Smooth muscle cell (in vitro differentiated cells): ENCODE measurements around the gene ZNF469. TPM values are rescaled to one million over a fixed set of nuclear protein-coding genes. Genes with fewer than 3 reads are reported as not detected.

ENCODE experiments used
- DNase-seq: peaks from one replicate; lab custom pipeline; 2025; ENCODE audit not compliant: unreplicated experiment; lab: John Stamatoyannopoulos, UW
- H2AFZ ChIP-seq: fragments of 200-600 bp; sonication (generic); 2 replicates; pipeline ENCODE4 v1.6.0; 2016; ENCODE audit warnings: antibody characterized with exemption, low read depth, mild to moderate bottlenecking
- H3F3A ChIP-seq: fragments of 200-600 bp; sonication (generic); 2 replicates; pipeline ENCODE4 v1.6.0; 2017; ENCODE audit warnings: antibody characterized with exemption, low read depth
- H3K27ac ChIP-seq: fragments of 200-600 bp; sonication (generic); 2 replicates; pipeline ENCODE4 v1.5.1; 2016; ENCODE audit warnings: low read depth, mild to moderate bottlenecking
- H3K27me3 ChIP-seq: fragments of 200-600 bp; sonication (generic); 2 replicates; pipeline ENCODE4 v1.6.1; 2016; ENCODE audit warnings: low read depth, mild to moderate bottlenecking
- H3K36me3 ChIP-seq: fragments of 200-600 bp; sonication (generic); 2 replicates; pipeline ENCODE4 v1.5.1; 2016; ENCODE audit warnings: low read depth
- H3K4me1 ChIP-seq: fragments of 200-600 bp; sonication (generic); 2 replicates; pipeline ENCODE4 v1.5.1; 2016; ENCODE audit warnings: low read depth
- H3K4me2 ChIP-seq: fragments of 200-600 bp; sonication (generic); 2 replicates; pipeline ENCODE4 v1.6.0; 2016; ENCODE audit warnings: mild to moderate bottlenecking
- H3K4me3 ChIP-seq: fragments of 200-600 bp; sonication (generic); 2 replicates; pipeline ENCODE4 v1.5.1; 2016; ENCODE audit warnings: mild to moderate bottlenecking
- H3K79me2 ChIP-seq: fragments of 200-600 bp; sonication (generic); 2 replicates; pipeline ENCODE4 v1.6.0; 2016; ENCODE audit warnings: low read depth, mild to moderate bottlenecking
- H3K9ac ChIP-seq: fragments of 200-600 bp; sonication (generic); 2 replicates; pipeline ENCODE4 v1.6.0; 2016; ENCODE audit warnings: low read depth
- H3K9me3 ChIP-seq: fragments of 200-600 bp; sonication (generic); replicated peaks from 2 replicates; pipeline ENCODE4 v1.5.1; 2016; ENCODE audit warnings: low read depth
- H4K20me1 ChIP-seq: fragments of 200-600 bp; sonication (generic); 2 replicates; pipeline ENCODE4 v1.6.0; 2016; ENCODE audit warnings: low read depth
- WGBS: methylation state at CpG from one replicate; pipeline ENCODE4 v1.1.7; 2016; ENCODE audit warnings: low lambda C conversion rate; 5-methylcytosine and 5-hydroxymethylcytosine counted together
- polyA plus RNA-seq: library from polyadenylated mRNA; unstranded; fragments of >200 nt; fragmentation: Nextera tagmentation; extraction: Ambion mirVana; gene quantifications from 2 replicates; pipeline ENCODE4 v1.2.1, GENCODE V29; 2016
- total RNA-seq: library from RNA; depleted of rRNA; stranded (reverse); fragments of >200 nt; gene quantifications from 2 replicates; pipeline ENCODE4 v1.2.3, GENCODE V29; 2014
- TF ChIP-seq, protein P1 (sequence below): fragments of 200-600 bp; sonication (generic); IDR thresholded peaks from 2 replicates; pipeline ENCODE4 v1.5.1; 2017; ENCODE audit warnings: borderline replicate concordance, mild to moderate bottlenecking, antibody characterized with exemption; ENCODE audit not compliant: insufficient read depth, poor library complexity, severe bottlenecking

ZNF469 gene
- total and polyA plus RNA-seq, 2 experiments from 2014 or later = 5.0 to 6.2 TPM

DNA sequence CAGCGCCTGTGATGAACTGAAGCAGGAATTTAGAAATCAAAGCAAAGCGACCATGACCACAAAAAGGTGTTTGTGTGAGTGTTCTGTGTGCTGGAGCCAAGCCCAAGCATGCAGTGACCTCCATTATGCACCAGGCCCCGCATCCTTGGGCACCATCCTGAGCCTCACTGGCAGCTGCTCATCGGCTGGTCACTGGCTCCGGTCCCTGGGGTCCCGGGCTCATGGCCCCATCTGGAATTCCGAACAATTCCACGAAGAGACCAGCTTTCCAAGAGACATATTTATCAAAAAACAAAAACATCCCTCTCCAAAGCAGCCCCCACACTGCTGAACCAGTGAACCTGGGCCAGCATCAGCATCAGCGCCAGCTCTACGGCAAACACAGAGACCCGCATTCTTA, 15.2 kb upstream of the ZNF469 start:
- no peaks in the 10 kb centered on the region for H4K20me1 ChIP-seq
- H3K9me3 ChIP-seq = no peaks in the 10 kb centered on the region
- H3K9ac ChIP-seq = no peak overlapping the region
- H3K27me3 ChIP-seq = no peaks in the 10 kb centered on the region
- DNase-seq = no peak
- H3K4me3 ChIP-seq = no peak overlapping the region
- H2AFZ ChIP-seq = no peak overlapping the region
- H3K79me2 ChIP-seq = no peaks in the 10 kb centered on the region
- TF ChIP-seq, protein P1, sequence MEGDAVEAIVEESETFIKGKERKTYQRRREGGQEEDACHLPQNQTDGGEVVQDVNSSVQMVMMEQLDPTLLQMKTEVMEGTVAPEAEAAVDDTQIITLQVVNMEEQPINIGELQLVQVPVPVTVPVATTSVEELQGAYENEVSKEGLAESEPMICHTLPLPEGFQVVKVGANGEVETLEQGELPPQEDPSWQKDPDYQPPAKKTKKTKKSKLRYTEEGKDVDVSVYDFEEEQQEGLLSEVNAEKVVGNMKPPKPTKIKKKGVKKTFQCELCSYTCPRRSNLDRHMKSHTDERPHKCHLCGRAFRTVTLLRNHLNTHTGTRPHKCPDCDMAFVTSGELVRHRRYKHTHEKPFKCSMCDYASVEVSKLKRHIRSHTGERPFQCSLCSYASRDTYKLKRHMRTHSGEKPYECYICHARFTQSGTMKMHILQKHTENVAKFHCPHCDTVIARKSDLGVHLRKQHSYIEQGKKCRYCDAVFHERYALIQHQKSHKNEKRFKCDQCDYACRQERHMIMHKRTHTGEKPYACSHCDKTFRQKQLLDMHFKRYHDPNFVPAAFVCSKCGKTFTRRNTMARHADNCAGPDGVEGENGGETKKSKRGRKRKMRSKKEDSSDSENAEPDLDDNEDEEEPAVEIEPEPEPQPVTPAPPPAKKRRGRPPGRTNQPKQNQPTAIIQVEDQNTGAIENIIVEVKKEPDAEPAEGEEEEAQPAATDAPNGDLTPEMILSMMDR = no peak
- no peak overlapping the region for H3K27ac ChIP-seq
- H3K4me2 ChIP-seq = no peak overlapping the region
- WGBS = 96% methylated on average over 11 of the region's 11 CpGs
- no peaks in the 10 kb centered on the region for H3F3A ChIP-seq
- no peaks in the 10 kb centered on the region for H3K4me1 ChIP-seq
- H3K36me3 ChIP-seq = no peaks in the 10 kb centered on the region

DNA sequence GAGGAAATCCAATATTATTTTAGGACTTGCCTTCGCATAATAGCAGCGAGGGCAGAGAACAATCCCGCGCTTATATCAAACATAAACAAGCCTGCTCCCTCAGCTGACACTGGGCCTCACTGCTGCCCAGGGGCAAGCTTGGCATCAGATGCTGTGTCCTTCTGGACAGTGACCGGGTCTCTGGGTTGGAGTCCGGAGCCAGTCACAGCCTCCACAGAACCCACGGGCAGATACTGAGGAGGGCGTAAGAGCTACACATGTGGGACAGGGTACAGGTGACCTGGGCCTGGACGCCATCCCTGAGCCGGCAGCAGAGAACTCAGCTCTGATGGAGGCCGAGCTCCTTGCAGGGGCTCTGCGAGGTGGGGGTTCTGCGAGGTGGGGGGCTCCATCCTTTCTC, 14.7 kb upstream of the ZNF469 start:
- Histone ChIP-seq H3K9me3 (no peaks in the 10 kb centered on the region), H3K9ac (no peak overlapping the region), H4K20me1 (no peaks in the 10 kb centered on the region), H3K36me3 (no peaks in the 10 kb centered on the region), H2AFZ (no peak overlapping the region), H3K4me1 (no peaks in the 10 kb centered on the region), H3K79me2 (no peaks in the 10 kb centered on the region), H3K27ac (no peak overlapping the region), H3K4me3 (no peak overlapping the region), H3F3A (no peaks in the 10 kb centered on the region), H3K4me2 (no peak overlapping the region), H3K27me3 (no peaks in the 10 kb centered on the region)
- DNase-seq = no peak
- WGBS = 95% methylated on average over 13 of the region's 13 CpGs
- TF ChIP-seq, protein P1 = no peak

DNA sequence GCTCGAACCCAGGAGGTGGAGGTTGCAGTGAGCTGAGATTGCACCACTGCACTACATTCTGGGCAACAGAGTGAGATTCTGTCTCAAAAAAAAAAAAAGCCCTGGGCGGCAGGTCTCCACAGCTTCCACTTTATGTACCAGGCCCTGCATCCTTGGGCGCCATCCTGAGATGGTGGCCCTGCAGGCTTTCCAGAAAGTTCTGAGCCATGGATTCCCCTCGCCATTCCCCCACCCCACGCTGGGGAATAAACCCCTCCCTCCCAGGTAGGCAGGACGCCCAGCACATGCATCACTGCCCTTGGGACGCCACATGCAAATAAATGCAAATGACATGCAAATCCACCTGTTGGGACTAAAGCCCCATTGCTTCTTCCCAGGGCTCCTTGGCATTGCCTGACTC, 13.8 kb upstream of the ZNF469 start:
- TF ChIP-seq, protein P1 = no peak
- Histone ChIP-seq H3K27me3 (no peaks in the 10 kb centered on the region), H3K4me3 (no peak overlapping the region), H3K9me3 (no peaks in the 10 kb centered on the region), H3K27ac (no peak overlapping the region), H3K4me1 (no peaks in the 10 kb centered on the region), H3F3A (no peaks in the 10 kb centered on the region), H3K79me2 (no peaks in the 10 kb centered on the region), H3K4me2 (no peak overlapping the region), H2AFZ (no peak overlapping the region), H3K9ac (no peak overlapping the region), H3K36me3 (no peaks in the 10 kb centered on the region), H4K20me1 (no peaks in the 10 kb centered on the region)
- DNase-seq = no peak
- WGBS = 99% methylated on average over 7 of the region's 7 CpGs

DNA sequence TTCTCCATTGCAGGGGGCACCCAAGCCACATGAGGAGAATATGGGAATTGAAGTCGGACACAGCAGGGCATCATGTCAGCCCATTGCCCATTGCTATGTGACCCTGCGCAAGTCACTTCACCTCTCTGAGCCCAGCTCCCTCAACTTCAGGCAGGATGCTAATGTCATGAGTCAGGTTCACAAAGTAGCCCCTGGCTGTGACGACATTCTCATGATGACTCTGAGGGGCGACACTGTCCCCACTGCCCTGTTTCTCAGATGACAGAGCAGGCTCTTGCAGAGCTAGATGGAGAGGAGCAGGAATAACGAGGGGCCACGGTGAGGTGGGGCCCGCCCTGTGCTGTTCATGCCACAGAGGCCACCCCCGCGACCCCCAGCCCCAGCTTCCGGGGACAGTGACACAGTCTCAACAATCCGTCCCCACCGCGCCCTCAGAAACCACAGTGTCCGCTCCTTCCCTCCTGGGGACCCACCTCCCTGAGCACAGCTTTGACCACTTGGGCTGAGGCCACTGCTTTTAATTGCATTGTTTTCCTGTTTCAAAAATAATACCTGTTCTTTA, 13.2 kb upstream of the ZNF469 start:
- no peak overlapping the region for H3K9ac ChIP-seq
- no peaks in the 10 kb centered on the region for H3F3A ChIP-seq
- no peaks in the 10 kb centered on the region for H3K4me1 ChIP-seq
- no peak overlapping the region for H3K4me2 ChIP-seq
- H3K27ac ChIP-seq = no peak overlapping the region
- H3K79me2 ChIP-seq = no peaks in the 10 kb centered on the region
- H3K4me3 ChIP-seq = no peak overlapping the region
- H3K9me3 ChIP-seq = no peaks in the 10 kb centered on the region
- H3K27me3 ChIP-seq = no peaks in the 10 kb centered on the region
- no peaks in the 10 kb centered on the region for H4K20me1 ChIP-seq
- H2AFZ ChIP-seq = no peak overlapping the region
- no peaks in the 10 kb centered on the region for H3K36me3 ChIP-seq
- 75% methylated on average over 14 of the region's 14 CpGs for WGBS
- TF ChIP-seq, protein P1 = no peak
- DNase-seq = no peak
